ENCODE results near the gene OPCML. TPM values are rescaled to one million over a fixed set of nuclear protein-coding genes. Genes with fewer than 3 reads are reported as not detected.

OPCML gene
- total and polyA plus RNA-seq, 7 experiments from 2014 or later = not detected

DNA sequence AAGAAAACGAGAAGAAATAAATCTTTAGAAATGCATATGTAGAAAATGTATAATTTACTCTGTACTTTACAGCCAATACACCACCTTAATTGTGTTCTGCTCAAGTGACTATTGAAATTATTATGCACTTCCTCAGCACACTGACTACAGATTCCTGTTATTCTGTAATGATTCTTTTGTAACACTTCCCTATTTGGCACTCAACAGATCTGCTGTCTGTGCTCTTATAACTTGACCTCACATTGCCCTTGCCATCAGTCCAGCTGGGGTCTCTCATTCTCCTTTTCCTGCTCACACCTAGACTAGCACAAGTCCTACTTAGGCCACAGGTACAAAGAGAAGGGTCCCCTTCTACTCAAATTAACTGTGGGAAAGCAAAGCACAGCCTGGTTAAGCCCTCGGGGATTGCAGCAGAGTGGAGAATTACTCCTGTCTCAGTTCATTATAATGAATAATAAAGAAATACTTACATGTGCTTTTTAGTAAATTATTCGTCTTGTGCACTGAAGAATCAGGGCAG, 860.4 kb downstream of the OPCML start:
- ATAC-seq (no peak), DNase-seq (no peak)
- Histone ChIP-seq H3K27ac (ENCODE audit: low read depth, low read length) (no peak overlapping the region), H3K36me3 (ENCODE audit: control insufficient read depth in 2 of 3, insufficient read depth in 3 of 3, low read length in 3 of 3) (no peaks in the 10 kb centered on the region), H3K4me3 (ENCODE audit: low read length) (no peak overlapping the region), H3K4me1 (ENCODE audit: control insufficient read depth in 2 of 2, insufficient read depth in 2 of 2, low read length in 2 of 2) (no peaks in the 10 kb centered on the region), H3K9me3 (ENCODE audit: control insufficient read depth in 2 of 3, low read length in 3 of 3) (no peaks in the 10 kb centered on the region), H3K27me3 (ENCODE audit: control insufficient read depth in 2 of 2, insufficient read depth in 2 of 2, low read length in 2 of 2) (no peaks in the 10 kb centered on the region)
- intact Hi-C loops (cut with micrococcal nuclease) = no loop called here
- Mint-ChIP-seq H3K4me1 (no peaks in the 10 kb centered on the region), H3K9me3 (peaks cover 0 to 10% (median 0%) of the 10 kb centered on the region in 11 donors), H3K4me3 (no peak overlapping the region), H3K27me3 (no peaks in the 10 kb centered on the region), H3K27ac (no peak overlapping the region), H3K36me3 (no peaks in the 10 kb centered on the region)
- ChIA-PET CTCF (no interaction called here), POLR2A (no interaction called here)

DNA sequence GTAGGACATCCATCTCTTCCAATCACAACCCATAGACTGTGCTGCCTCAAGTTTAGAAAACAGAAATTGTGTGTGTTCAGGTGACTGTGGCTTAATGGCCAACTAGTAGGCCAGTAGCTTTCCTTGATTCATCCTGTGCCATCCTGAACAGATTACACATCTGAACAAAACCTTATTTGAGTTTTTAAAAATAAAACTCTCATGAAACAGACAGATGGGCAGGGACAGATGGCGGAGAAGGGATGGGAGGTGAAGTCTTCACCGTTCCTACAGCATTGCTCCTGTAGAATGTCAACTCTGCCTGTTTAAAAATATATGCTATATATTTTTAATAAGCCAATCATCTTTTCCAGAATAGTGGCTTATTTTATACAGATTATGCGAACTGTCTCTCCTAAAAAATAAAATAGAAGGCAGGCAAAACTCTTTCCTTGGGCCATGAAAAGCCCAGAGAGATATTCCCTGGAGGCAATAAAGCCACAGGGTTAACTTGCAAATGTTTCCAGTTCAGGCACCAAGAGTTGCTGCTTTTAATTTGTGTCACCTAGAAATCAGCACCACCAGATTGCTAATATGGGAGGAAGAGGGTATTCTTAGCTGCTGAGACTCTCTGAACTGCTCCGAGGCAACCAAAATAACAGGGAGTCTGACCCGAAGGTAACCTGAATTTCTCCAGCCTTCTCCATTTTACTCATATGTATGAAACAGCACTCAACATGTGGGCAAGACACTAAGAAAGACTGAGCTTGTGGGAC, 861.2 kb downstream of the OPCML start:
- ATAC-seq = no peak
- Histone ChIP-seq H3K27ac (ENCODE audit: low read depth, low read length) (no peak overlapping the region), H3K4me3 (ENCODE audit: low read length) (no peak overlapping the region), H3K36me3 (ENCODE audit: control insufficient read depth in 2 of 3, insufficient read depth in 3 of 3, low read length in 3 of 3) (no peaks in the 10 kb centered on the region), H3K9me3 (ENCODE audit: control insufficient read depth in 2 of 3, low read length in 3 of 3) (no peaks in the 10 kb centered on the region), H3K27me3 (ENCODE audit: control insufficient read depth in 2 of 2, insufficient read depth in 2 of 2, low read length in 2 of 2) (no peaks in the 10 kb centered on the region), H3K4me1 (ENCODE audit: control insufficient read depth in 2 of 2, insufficient read depth in 2 of 2, low read length in 2 of 2) (no peaks in the 10 kb centered on the region)
- H3K36me3 Mint-ChIP-seq = no peaks in the 10 kb centered on the region
- H3K27ac Mint-ChIP-seq = no peak overlapping the region
- no peaks in the 10 kb centered on the region for H3K4me1 Mint-ChIP-seq
- H3K27me3 Mint-ChIP-seq = no peaks in the 10 kb centered on the region
- CTCF ChIA-PET = no interaction called here
- DNase-seq = no peak
- intact Hi-C loops (cut with micrococcal nuclease) = no loop called here
- no peak overlapping the region for H3K4me3 Mint-ChIP-seq
- H3K9me3 Mint-ChIP-seq = peaks cover 0 to 10% (median 0%) of the 10 kb centered on the region in 11 donors
- POLR2A ChIA-PET = no interaction called here

DNA sequence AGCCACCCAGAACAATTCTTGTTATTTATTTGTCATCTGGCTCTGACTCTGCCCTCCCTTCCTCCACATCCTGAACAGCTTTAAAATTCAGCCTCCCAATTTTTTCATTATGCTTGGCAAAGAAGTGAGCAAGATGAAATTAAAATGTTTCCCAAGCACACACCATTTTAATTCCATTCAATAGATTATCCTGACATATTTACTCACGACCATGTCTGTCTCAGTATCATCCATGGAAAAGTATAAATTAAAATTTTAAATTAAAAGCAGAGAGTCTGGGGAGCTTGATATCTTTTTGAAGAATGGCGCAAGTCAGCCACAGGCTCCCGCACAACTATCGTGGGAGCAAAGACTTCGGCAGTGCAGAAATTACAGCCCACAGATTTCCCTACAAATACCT, 862.4 kb downstream of the OPCML start:
- no peak for ATAC-seq
- intact Hi-C loops (cut with micrococcal nuclease) = no loop called here
- POLR2A ChIA-PET = no interaction called here

DNA sequence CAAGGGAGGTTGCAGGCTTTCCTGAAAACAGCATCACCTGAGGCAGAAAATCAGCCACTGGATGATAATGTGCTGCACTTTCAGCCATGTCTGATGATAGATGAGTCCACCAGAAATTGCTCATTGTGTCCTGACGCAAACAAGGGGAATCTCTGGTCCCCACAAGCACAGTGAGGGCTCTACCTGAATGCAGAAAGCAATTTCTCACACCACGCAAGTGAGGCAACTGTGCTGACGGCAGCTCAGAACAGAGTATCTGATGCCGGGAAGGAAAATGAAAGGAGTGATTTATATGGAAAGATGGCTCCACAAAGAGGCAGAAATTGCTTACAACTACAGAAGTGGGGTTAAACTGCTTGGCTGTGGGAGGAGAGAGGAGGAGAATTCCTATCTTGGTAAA, 867.1 kb downstream of the OPCML start:
- no peaks in the 10 kb centered on the region for H3K4me1 Mint-ChIP-seq
- H3K9me3 ChIP-seq (ENCODE audit: control insufficient read depth in 2 of 3, low read length in 3 of 3) = no peaks in the 10 kb centered on the region
- ChIA-PET POLR2A (no interaction called here), CTCF (no interaction called here)
- ATAC-seq (no peak), DNase-seq (no peak)
- H3K4me3 Mint-ChIP-seq = no peak overlapping the region
- no peak overlapping the region for H3K27ac Mint-ChIP-seq
- intact Hi-C loops (cut with micrococcal nuclease) = no loop called here
- no peaks in the 10 kb centered on the region for H3K27me3 Mint-ChIP-seq
- peaks cover 0 to 5% (median 2%) of the 10 kb centered on the region in 11 donors for H3K9me3 Mint-ChIP-seq
- H3K27me3 ChIP-seq (ENCODE audit: control insufficient read depth in 2 of 2, insufficient read depth in 2 of 2, low read length in 2 of 2) = no peaks in the 10 kb centered on the region
- H3K27ac ChIP-seq (ENCODE audit: low read depth, low read length) = no peak overlapping the region
- no peaks in the 10 kb centered on the region for H3K36me3 Mint-ChIP-seq
- no peaks in the 10 kb centered on the region for H3K4me1 ChIP-seq (ENCODE audit: control insufficient read depth in 2 of 2, insufficient read depth in 2 of 2, low read length in 2 of 2)
- no peak overlapping the region for H3K4me3 ChIP-seq (ENCODE audit: low read length)
- no peaks in the 10 kb centered on the region for H3K36me3 ChIP-seq (ENCODE audit: control insufficient read depth in 2 of 3, insufficient read depth in 3 of 3, low read length in 3 of 3)

More for the DNA sequence above, 862.4 kb downstream of the OPCML start:
- no peaks in the 10 kb centered on the region for H3K4me1 ChIP-seq (ENCODE audit: control insufficient read depth in 2 of 2, insufficient read depth in 2 of 2, low read length in 2 of 2)
- CTCF ChIA-PET = no interaction called here
- H3K9me3 ChIP-seq (ENCODE audit: control insufficient read depth in 2 of 3, low read length in 3 of 3) = no peaks in the 10 kb centered on the region
- no peaks in the 10 kb centered on the region for H3K36me3 Mint-ChIP-seq
- no peak overlapping the region for H3K27ac ChIP-seq (ENCODE audit: low read depth, low read length)
- H3K4me3 ChIP-seq (ENCODE audit: low read length) = no peak overlapping the region
- H3K27ac Mint-ChIP-seq = no peak overlapping the region
- no peaks in the 10 kb centered on the region for H3K36me3 ChIP-seq (ENCODE audit: control insufficient read depth in 2 of 3, insufficient read depth in 3 of 3, low read length in 3 of 3)
- no peaks in the 10 kb centered on the region for H3K4me1 Mint-ChIP-seq
- no peak for DNase-seq
- no peaks in the 10 kb centered on the region for H3K27me3 Mint-ChIP-seq
- peaks cover 0 to 10% (median 2%) of the 10 kb centered on the region in 11 donors for H3K9me3 Mint-ChIP-seq
- H3K4me3 Mint-ChIP-seq = no peak overlapping the region
- no peaks in the 10 kb centered on the region for H3K27me3 ChIP-seq (ENCODE audit: control insufficient read depth in 2 of 2, insufficient read depth in 2 of 2, low read length in 2 of 2)

DNA sequence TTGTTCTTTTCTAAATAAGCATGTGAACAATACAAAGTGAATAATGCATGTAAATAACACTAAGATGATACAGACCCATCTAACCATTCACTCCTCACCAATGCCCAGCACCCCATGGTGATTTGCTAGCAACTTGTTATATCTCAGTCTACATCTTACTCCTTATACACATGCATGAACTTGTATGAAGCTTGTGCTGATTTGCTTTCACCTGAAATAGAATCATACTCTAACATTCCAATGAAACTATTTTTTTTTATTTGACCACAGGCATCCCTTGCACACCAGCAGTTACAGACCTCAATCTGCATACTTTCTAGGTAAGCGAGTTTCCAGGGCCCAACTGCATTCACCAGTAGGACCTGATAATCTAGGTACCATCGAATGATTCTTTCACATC, 873.6 kb downstream of the OPCML start:
- Histone ChIP-seq H3K9me3 (ENCODE audit: control insufficient read depth in 2 of 3, low read length in 3 of 3) (no peaks in the 10 kb centered on the region), H3K36me3 (ENCODE audit: control insufficient read depth in 2 of 3, insufficient read depth in 3 of 3, low read length in 3 of 3) (no peaks in the 10 kb centered on the region), H3K4me3 (ENCODE audit: low read length) (no peak overlapping the region), H3K27ac (ENCODE audit: low read depth, low read length) (no peak overlapping the region), H3K4me1 (ENCODE audit: control insufficient read depth in 2 of 2, insufficient read depth in 2 of 2, low read length in 2 of 2) (no peaks in the 10 kb centered on the region), H3K27me3 (ENCODE audit: control insufficient read depth in 2 of 2, insufficient read depth in 2 of 2, low read length in 2 of 2) (no peaks in the 10 kb centered on the region)
- Mint-ChIP-seq H3K4me3 (no peak overlapping the region), H3K27me3 (peaks cover 0 to 7% (median 0%) of the 10 kb centered on the region in 5 donors), H3K36me3 (no peaks in the 10 kb centered on the region), H3K9me3 (peaks cover 0 to 8% (median 0%) of the 10 kb centered on the region in 11 donors), H3K4me1 (no peaks in the 10 kb centered on the region), H3K27ac (no peak overlapping the region)
- DNase-seq = no peak
- ChIA-PET CTCF (no interaction called here), POLR2A (no interaction called here)
- intact Hi-C loops (cut with micrococcal nuclease) = no loop called here
- ATAC-seq = no peak

DNA sequence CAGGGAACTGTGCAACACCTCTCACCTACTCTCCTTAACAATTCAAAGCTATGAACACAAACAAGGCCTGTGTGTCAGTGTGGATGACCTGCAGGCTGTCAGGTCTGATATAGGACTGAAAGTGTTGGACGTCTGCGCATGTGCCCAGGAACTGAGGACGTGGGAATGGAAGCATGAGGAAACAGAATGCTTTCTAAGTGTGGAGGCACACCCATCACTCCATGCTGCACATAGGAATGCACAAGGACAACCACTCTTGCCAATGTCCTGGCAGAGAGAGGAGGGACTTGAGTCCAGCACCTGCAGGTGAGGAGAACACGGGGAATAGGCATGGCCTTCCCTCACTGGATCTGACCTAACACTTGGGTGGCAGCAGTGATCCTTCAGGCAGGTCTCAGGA, 874.3 kb downstream of the OPCML start:
- H3K4me3 Mint-ChIP-seq = no peak overlapping the region
- H3K4me3 ChIP-seq (ENCODE audit: low read length) = no peak overlapping the region
- ChIA-PET POLR2A (no interaction called here), CTCF (no interaction called here)
- DNase-seq = no peak
- peaks cover 0 to 8% (median 0%) of the 10 kb centered on the region in 11 donors for H3K9me3 Mint-ChIP-seq
- no peaks in the 10 kb centered on the region for H3K4me1 Mint-ChIP-seq
- no peaks in the 10 kb centered on the region for H3K9me3 ChIP-seq (ENCODE audit: control insufficient read depth in 2 of 3, low read length in 3 of 3)
- no peaks in the 10 kb centered on the region for H3K4me1 ChIP-seq (ENCODE audit: control insufficient read depth in 2 of 2, insufficient read depth in 2 of 2, low read length in 2 of 2)
- H3K27me3 Mint-ChIP-seq = peaks cover 0 to 12% (median 0%) of the 10 kb centered on the region in 5 donors
- no peak for ATAC-seq
- no peaks in the 10 kb centered on the region for H3K27me3 ChIP-seq (ENCODE audit: control insufficient read depth in 2 of 2, insufficient read depth in 2 of 2, low read length in 2 of 2)
- no peak overlapping the region for H3K27ac ChIP-seq (ENCODE audit: low read depth, low read length)
- no peaks in the 10 kb centered on the region for H3K36me3 ChIP-seq (ENCODE audit: control insufficient read depth in 2 of 3, insufficient read depth in 3 of 3, low read length in 3 of 3)
- no peak overlapping the region for H3K27ac Mint-ChIP-seq
- intact Hi-C loops (cut with micrococcal nuclease) = no loop called here
- no peaks in the 10 kb centered on the region for H3K36me3 Mint-ChIP-seq

DNA sequence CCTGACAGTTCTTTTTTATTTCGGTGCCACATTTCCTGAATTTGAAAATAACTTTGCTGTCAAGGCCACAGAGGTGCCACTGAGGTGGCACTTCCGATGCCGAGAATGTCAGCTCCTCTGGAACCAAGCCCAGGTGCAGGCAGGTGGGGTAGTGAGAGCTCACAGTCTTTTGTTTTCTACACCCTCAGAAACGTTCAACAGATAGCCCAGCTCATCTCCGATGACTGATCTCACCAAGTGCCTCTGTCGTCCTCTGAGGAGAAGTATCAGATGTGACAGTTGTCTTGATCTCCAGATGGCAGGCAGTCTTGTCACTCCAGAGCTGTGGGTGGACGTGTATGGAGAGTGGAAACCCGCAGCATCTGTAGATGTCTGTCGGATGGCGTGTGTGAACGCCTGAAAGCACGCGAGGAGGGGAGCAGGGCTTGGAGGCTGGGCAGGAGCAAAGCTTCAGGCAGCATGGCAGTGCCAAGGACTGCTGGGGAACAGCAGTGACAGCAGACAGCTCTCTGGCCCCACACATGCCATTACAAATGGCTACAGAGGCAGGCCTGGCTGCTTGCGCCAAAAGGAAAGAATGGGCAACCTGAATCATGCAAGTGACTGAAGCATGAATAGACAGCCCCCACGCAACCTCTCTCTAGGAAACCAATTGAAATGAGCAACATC, 877.0 kb downstream of the OPCML start:
- H3K36me3 ChIP-seq (ENCODE audit: control insufficient read depth in 2 of 3, insufficient read depth in 3 of 3, low read length in 3 of 3) = no peaks in the 10 kb centered on the region
- H3K9me3 ChIP-seq (ENCODE audit: control insufficient read depth in 2 of 3, low read length in 3 of 3) = no peaks in the 10 kb centered on the region
- ATAC-seq (no peak), DNase-seq (no peak)
- H3K4me1 ChIP-seq (ENCODE audit: control insufficient read depth in 2 of 2, insufficient read depth in 2 of 2, low read length in 2 of 2) = no peaks in the 10 kb centered on the region
- H3K4me1 Mint-ChIP-seq = no peaks in the 10 kb centered on the region
- no peak overlapping the region for H3K4me3 ChIP-seq (ENCODE audit: low read length)
- H3K27ac ChIP-seq (ENCODE audit: low read depth, low read length) = no peak overlapping the region
- peaks cover 0 to 12% (median 0%) of the 10 kb centered on the region in 5 donors for H3K27me3 Mint-ChIP-seq
- H3K27me3 ChIP-seq (ENCODE audit: control insufficient read depth in 2 of 2, insufficient read depth in 2 of 2, low read length in 2 of 2) = no peaks in the 10 kb centered on the region
- no peaks in the 10 kb centered on the region for H3K36me3 Mint-ChIP-seq
- no peak overlapping the region for H3K4me3 Mint-ChIP-seq
- ChIA-PET CTCF (no interaction called here), POLR2A (no interaction called here)
- peaks cover 0 to 8% (median 2%) of the 10 kb centered on the region in 11 donors for H3K9me3 Mint-ChIP-seq
- intact Hi-C loops (cut with micrococcal nuclease) = no loop called here
- no peak overlapping the region for H3K27ac Mint-ChIP-seq

All from naive thymus-derived CD4-positive, alpha-beta T cell (primary cell).